ENCODE results near the gene ZBTB6.

ZBTB6 gene
- 5.6 to 31.0 (median 13.9) reads per million in 17 experiments for total RNA-seq

DNA sequence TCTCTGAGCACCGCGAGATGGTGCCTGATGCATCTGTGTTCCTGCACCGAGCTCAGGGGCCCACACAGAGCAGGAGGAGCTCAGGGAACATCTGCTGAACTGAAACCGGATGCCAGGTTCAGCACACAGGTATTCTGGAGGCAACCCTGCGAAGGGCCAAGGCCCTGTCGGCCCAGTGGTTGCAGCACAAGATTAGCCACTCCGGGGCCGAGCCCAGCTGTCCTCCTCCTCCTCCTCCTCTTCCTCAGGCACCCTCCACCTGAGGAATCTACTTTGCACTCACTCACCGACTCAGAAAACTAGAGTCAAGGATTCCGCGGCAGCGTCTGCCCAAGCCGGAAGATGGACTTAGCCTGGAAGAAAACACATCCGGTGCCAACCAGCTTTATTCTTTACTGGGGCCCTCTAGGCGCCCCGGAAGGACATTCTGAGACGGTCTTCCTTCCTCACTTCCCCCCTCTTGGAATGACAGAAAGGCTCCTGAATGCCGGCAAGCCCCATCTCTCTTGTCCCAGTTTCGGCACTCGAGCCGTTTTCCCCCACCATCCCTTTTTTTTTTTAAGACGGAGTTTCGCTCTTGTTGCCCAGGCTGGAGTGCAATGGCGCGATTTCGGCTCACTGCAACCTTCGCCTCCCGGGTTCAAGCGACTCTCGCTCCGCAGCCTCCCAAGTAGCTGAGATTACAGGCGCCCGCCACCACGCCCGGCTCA, at the start of gene ZBTB6:
Gene ZBTB6, minus strand, starts transcription at position 360 of the 710 bp plus-strand sequence. CDS start 1,251 bp downstream, outside the sequence.
- DNase-seq: peak; percentile 80 to 89 (median 88)

GRCh38 chr9:122961139-122961538, 48.0 kb upstream of the ZBTB6 start:
- no peak for DNase-seq

GRCh38 chr9:122955961-122956360, 42.8 kb upstream of the ZBTB6 start:
- DNase-seq: peak in 2 of 4 experiments; percentile 19 to 23

GRCh38 chr9:122954253-122954691, 41.1 kb upstream of the ZBTB6 start:
- no peak for DNase-seq

GRCh38 chr9:122951056-122951455, 37.9 kb upstream of the ZBTB6 start:
- DNase-seq: no peak

DNA sequence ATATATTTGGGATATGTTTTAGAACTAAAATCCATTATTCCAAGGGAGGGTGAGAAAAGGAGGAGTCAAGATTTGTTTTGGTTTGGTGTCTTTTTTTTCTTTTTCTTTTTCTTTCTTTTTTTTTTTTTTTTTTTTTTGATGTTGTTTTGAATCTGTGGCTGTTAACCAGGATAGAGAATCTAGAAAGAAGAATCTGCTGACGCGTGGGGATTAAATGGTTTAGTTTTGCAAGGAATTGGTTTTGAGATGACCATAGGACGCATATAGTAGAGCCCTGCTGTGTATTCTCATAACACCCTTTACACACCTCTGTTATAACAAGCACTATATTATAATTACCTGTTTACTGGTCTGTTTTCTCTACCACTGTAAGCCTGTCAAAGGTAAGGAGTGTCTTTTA, 37.1 kb upstream of the ZBTB6 start:
- no peak for DNase-seq

GRCh38 chr9:122949696-122950095, 36.6 kb upstream of the ZBTB6 start:
- no peak for DNase-seq

DNA sequence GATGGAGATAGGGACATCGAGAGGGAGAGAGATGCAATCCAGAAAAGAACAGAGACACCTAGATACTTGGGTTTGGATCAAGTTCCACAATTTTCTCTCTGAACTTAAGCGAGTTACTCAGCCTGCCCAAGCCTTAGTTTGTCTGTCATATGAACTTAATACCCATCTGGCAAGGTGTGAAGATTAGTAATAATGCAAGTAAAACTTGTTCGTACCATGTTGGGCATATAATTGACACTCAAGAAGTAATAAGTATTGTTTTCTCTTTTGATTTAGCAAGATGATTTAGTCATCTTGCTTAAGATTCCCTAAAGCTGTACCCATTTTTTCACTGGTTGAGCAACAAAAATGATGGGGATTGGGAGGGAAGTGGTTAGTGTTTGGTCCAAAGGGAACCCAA, 35.2 kb upstream of the ZBTB6 start:
- DNase-seq: no peak

GRCh38 chr9:122946461-122947005, 33.4 kb upstream of the ZBTB6 start:
- no peak for DNase-seq

GRCh38 chr9:122944960-122945888, 32.1 kb upstream of the ZBTB6 start:
- no peak for DNase-seq

DNA sequence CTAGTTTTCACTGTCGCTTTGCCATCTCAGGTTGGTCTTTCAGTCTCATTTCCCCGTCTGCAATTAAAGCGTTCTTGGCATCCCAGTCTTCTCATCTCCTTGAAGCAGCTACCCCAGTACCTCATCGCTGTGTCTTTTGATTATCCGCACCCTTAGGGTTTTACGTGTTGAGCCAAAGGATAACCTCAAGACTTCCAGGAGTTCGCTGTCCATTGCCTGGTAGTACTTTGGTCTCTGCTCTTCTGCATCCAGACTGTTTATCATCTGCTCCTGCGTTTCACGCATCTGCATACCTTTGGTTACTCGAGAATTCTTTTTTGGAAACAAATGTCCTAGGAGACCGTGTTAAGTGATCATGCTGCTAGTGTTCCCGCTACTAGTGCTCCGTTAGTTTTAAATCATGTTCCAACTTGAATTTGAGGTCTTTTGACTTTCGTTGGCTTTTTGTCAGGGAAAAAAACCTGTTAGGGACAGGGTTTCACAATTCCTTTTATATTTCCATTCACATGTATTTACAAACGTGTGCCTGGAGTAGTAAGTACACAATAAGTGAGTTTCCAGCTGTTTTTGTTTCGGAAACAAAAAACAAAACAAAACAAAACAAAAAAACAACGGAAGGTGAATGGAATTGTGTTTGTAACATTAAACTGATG, 28.6 kb upstream of the ZBTB6 start:
- DNase-seq: peak in 3 of 4 experiments; percentile 18 to 25 (median 20)

GRCh38 chr9:122940749-122941581, 27.8 kb upstream of the ZBTB6 start, which contains the start of gene RABGAP1:
RABGAP1 (plus strand) TSS chr9:122941020; CDS start chr9:122957060, 16,040 bp downstream.
- peak; percentile 97 to 99 (median 98) for DNase-seq

- DNase-seq: no peak
Observed at GRCh38 chr9:122940454-122940748, 27.3 kb upstream of the ZBTB6 start.

DNA sequence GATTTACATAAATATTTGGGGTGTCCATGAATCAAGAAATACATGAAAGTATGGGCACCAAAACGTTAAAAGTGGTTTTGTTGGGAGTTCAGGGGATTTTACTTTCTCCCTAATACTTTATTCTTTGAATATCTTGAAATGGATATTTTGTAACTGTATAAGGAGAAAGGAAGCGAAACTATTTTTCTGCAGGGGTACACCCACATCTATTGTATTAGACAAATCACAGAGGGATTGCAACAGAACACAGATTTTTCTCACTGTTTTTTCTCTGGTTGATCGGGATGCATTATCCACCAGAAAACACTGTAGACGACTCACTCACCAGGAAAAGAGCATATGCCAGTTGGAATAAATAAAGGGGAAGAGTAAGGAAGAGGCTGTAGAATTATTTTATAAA, 26.5 kb upstream of the ZBTB6 start:
- peak; percentile 13 to 70 (median 43) for DNase-seq

DNA sequence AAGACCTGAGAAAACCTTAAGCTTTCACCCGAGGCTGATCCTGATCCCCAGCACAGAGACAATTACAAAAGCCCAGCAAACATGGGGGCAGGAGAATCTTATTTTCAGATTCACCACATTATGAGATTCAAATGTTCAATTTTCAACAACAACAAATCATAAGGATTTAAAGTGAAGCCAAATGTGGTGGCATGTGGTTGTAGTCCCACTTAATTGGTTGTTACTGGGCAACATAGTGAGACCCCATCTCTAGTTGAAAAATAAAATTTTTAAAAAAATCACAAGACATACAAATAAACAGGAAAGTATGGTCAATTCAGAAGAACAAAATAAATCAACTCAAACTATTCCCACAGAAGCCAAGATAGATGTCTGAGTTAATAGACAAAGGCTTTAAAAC, 23.8 kb upstream of the ZBTB6 start:
- DNase-seq: no peak

DNA sequence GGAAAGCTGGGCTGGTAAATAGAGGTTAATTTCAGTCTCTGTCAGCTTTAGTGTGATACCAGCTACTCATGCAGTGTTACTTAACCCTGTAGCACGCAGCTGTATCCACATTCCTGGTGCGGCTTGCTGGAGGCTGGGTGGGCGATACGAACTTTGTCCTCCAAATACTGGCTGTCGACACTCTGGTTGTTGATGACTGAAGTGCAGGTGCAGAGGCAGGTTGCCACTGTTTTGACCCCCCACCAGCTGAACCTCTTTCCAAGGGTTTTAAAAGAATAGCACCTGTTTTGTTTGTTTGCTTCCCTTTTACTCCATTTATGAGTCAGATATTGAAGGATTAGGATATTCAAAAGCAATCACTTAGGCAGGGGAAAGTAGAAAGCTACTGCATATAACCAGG, 23.3 kb upstream of the ZBTB6 start:
- DNase-seq: no peak

GRCh38 chr9:122931226-122932121, 18.4 kb upstream of the ZBTB6 start, which contains the start of gene ZBTB26:
ZBTB26 (minus strand) TSS chr9:122931512; CDS start chr9:122919934, 11,578 bp downstream.
- peak; percentile 94 to 97 (median 97) for DNase-seq

DNA sequence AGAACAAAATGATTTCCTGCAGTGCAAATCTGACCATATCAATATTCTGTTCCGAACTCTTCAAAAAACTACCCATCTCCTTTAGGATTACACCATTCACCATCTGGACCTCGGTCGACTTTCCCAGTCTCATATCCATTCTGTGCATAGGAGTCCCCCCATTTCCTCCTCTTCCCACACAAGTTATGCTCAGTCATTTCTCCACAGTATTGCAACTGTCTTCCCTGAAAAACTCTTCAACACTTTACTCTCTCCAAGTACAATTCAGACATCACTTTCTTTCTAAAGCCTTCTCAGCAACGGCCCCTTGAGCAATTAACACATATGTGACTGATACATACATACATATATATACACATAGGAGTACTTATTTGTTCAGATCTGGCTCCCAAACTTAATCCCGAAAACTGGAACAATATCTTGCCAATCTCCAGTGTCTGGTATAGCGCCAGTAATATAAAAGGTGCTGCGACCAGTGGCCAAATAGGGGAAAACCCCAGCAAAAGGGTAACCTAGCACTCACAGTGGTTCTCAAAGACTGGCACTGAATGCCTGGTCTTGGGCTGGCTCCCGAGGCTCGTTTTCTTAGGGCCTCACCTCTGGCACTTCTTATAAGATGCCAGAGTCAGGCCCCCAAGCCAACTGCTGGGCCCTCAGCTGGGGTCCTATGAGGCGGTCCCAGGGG, 17.6 kb upstream of the ZBTB6 start:
- DNase-seq: peak in 2 of 4 experiments; percentile 21 to 27

DNA sequence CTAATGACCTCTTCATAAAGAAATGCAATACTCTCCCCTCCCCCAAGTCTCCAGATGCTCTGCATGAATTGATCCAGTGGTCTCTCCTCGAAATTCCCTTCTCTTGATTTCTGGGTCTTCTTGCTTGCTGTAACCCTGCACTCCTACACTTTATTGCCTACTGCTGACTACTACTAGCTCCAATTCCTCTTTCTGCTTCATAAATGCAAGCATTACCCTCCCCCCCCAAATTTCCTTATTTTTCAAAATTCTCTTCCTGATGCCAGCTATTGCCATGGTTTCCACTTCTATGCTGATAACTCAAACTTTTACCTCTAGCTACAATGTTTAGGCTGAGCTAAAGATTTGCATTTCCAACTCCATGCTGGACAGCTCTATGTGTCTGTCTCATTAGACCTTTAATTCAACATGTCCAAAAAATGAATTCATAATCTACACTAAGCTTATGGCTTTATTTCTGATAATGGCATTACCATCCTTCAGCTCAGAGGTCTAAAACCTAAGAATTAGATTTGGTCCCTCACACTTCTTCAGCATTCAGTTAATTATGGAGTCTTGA, 16.8 kb upstream of the ZBTB6 start:
- peak; percentile 45 to 78 (median 60) for DNase-seq

DNA sequence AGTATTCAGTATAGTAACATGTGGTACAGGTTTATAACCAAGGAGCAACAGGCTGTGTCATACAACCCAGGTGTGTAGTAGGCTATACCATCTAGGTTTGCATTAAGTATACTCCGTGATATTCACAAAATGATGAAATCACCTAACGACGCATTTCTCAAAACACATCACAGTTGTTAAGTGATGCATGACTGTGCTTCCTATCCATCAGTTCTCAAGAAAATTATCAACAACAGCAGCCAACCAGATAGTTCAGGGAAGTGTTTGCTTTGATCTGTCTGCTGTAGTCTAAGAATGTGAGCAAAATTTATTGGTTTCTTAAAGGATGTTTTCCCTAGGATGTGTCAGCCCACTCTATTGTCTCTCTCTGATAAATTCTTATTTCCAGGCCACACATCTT, 10.8 kb upstream of the ZBTB6 start:
- DNase-seq: no peak

Data from suppressor macrophage (primary cell).